ENCODE results near the gene HPSE2.
A peak's percentile ranks its signal among the peaks of the same experiment; 100 is the strongest.

HPSE2 gene

GRCh38 chr10:98431016-98431415, 804.6 kb downstream of the HPSE2 start:
- DNase-seq (ENCODE audit: low spot score), result no peak

GRCh38 chr10:98430427-98430826, 805.2 kb downstream of the HPSE2 start:
- no peak for DNase-seq (ENCODE audit: low spot score)

GRCh38 chr10:98429320-98430072, 806.2 kb downstream of the HPSE2 start:
- no peak for DNase-seq (ENCODE audit: low spot score)

GRCh38 chr10:98427011-98427515, 808.6 kb downstream of the HPSE2 start:
- DNase-seq (ENCODE audit: low spot score), result no peak

GRCh38 chr10:98425511-98426352, 809.9 kb downstream of the HPSE2 start:
- peak; percentile 46 for DNase-seq (ENCODE audit: low spot score)

GRCh38 chr10:98424295-98425254, 811.1 kb downstream of the HPSE2 start:
- DNase-seq (ENCODE audit: low spot score), result no peak

- DNase-seq (ENCODE audit: low spot score), result no peak
Measured at GRCh38 chr10:98423691-98424120, 811.9 kb downstream of the HPSE2 start.

- no peak for DNase-seq (ENCODE audit: low spot score)
Measured at GRCh38 chr10:98422182-98422581, 813.5 kb downstream of the HPSE2 start.

GRCh38 chr10:98420786-98421185, 814.9 kb downstream of the HPSE2 start:
- DNase-seq (ENCODE audit: low spot score), result no peak

GRCh38 chr10:98419469-98420261, 816.0 kb downstream of the HPSE2 start:
- DNase-seq (ENCODE audit: low spot score), result no peak

GRCh38 chr10:98418665-98419468, 816.8 kb downstream of the HPSE2 start:
- no peak for DNase-seq (ENCODE audit: low spot score)

GRCh38 chr10:98417973-98418664, 817.5 kb downstream of the HPSE2 start:
- no peak for DNase-seq (ENCODE audit: low spot score)

GRCh38 chr10:98417481-98417959, 818.1 kb downstream of the HPSE2 start:
- DNase-seq (ENCODE audit: low spot score), result no peak

GRCh38 chr10:98416606-98417388, 818.9 kb downstream of the HPSE2 start:
- no peak for DNase-seq (ENCODE audit: low spot score)

- DNase-seq (ENCODE audit: low spot score), result no peak
Measured at GRCh38 chr10:98415731-98416119, 819.9 kb downstream of the HPSE2 start.

- peak; percentile 59 for DNase-seq (ENCODE audit: low spot score)
Measured at GRCh38 chr10:98414932-98415730, 820.5 kb downstream of the HPSE2 start, which contains the start of gene PYROXD2. Gene PYROXD2 (minus strand): TSS chr10:98415182. CDS start chr10:98415135, 47 bp downstream.

GRCh38 chr10:98414578-98414931, 821.1 kb downstream of the HPSE2 start:
- DNase-seq (ENCODE audit: low spot score), result no peak

- DNase-seq (ENCODE audit: low spot score), result no peak
Measured at GRCh38 chr10:98411768-98412167, 823.9 kb downstream of the HPSE2 start.
